ENCODE data around the gene SLC9A8.
"Not testable (repeated sequence)": the region's sequence is repeated elsewhere in the genome, so short reads cannot be mapped to it uniquely, and the experiment has no call there.

SLC9A8 gene

GRCh38 chr20:49787371-49788357, 25.0 kb upstream of the SLC9A8 start:
- DNase-seq = no peak

GRCh38 chr20:49790077-49790798, 22.4 kb upstream of the SLC9A8 start:
- no peak for DNase-seq

- DNase-seq = no peak
These were observed 21.5 kb upstream of the SLC9A8 start for GRCh38 chr20:49791165-49791564.

GRCh38 chr20:49792006-49792405, 20.6 kb upstream of the SLC9A8 start:
- DNase-seq = no peak

- DNase-seq = no peak
These were observed 20.0 kb upstream of the SLC9A8 start for GRCh38 chr20:49792611-49793010.

GRCh38 chr20:49794336-49795134, 18.1 kb upstream of the SLC9A8 start:
- no peak for DNase-seq

- no peak for DNase-seq
These were observed 17.5 kb upstream of the SLC9A8 start for GRCh38 chr20:49795135-49795424.

GRCh38 chr20:49796600-49797343, 15.9 kb upstream of the SLC9A8 start:
- no peak for DNase-seq

GRCh38 chr20:49797344-49797615, 15.3 kb upstream of the SLC9A8 start:
- no peak for DNase-seq

GRCh38 chr20:49798718-49799117, 13.9 kb upstream of the SLC9A8 start:
- DNase-seq = no peak

- no peak for DNase-seq
These were observed 12.9 kb upstream of the SLC9A8 start for GRCh38 chr20:49799698-49800097.

GRCh38 chr20:49803418-49803817, 9.2 kb upstream of the SLC9A8 start:
- DNase-seq = no peak

GRCh38 chr20:49804364-49804763, 8.3 kb upstream of the SLC9A8 start:
- no peak for DNase-seq

GRCh38 chr20:49805224-49805876, 7.3 kb upstream of the SLC9A8 start:
- DNase-seq = not testable (repeated sequence)

GRCh38 chr20:49808753-49809152, 3.9 kb upstream of the SLC9A8 start:
- no peak for DNase-seq

GRCh38 chr20:49809803-49810359, 2.7 kb upstream of the SLC9A8 start:
- DNase-seq = no peak

- DNase-seq = no peak
These were observed 2.0 kb upstream of the SLC9A8 start for GRCh38 chr20:49810491-49811190.

GRCh38 chr20:49811825-49812506, 662 bp upstream of the SLC9A8 start:
- no peak for DNase-seq

- DNase-seq = no peak
These were observed 812 bp downstream of the SLC9A8 start for GRCh38 chr20:49813305-49813974.

- no peak for DNase-seq
These were observed 1.5 kb downstream of the SLC9A8 start for GRCh38 chr20:49814057-49814694.
